GM10248 (cell line): ENCODE results near the gene GALNT13.

ENCODE experiments used
- CTCF ChIA-PET: fragments of 300-600 bp; sonication (Branson Sonifier 250); formaldehyde crosslinking; extraction: SDS; loops from one replicate; lab custom pipeline; 2021; ENCODE audit warnings: antibody characterized with exemption; lab: Yijun Ruan, JAX
- POLR2A ChIA-PET: fragments of 350-650 bp; sonication (Branson Sonifier 250); formaldehyde crosslinking; extraction: SDS; loops from one replicate; lab custom pipeline; 2020; ENCODE audit warnings: antibody characterized with exemption; lab: Yijun Ruan, JAX
- DNase-seq: peaks from one replicate; pipeline ENCODE4 v3.0.0; 2012; ENCODE audit errors: extremely low spot score
- CTCF ChIP-seq: IDR thresholded peaks from 2 replicates; pipeline ENCODE4 v1.5.1; 2012; ENCODE audit warnings: mild to moderate bottlenecking, low read depth; ENCODE audit errors: extremely low read depth, missing control alignments, control extremely low read depth

GALNT13 gene

GRCh38 chr2:153886833-153887232, 15.1 kb downstream of the GALNT13 start:
- DNase-seq = no peak
- POLR2A ChIA-PET = no interaction called here
- CTCF ChIA-PET = no interaction called here
- no peak for TF ChIP-seq CTCF

- POLR2A ChIA-PET = no interaction called here
- no peak for TF ChIP-seq CTCF
- CTCF ChIA-PET = no interaction called here
- no peak for DNase-seq
Measured at GRCh38 chr2:153890576-153890975, 18.9 kb downstream of the GALNT13 start.

- ChIA-PET CTCF (no interaction called here), POLR2A (no interaction called here)
- no peak for DNase-seq
- TF ChIP-seq CTCF = no peak
Measured at GRCh38 chr2:153891051-153891450, 19.3 kb downstream of the GALNT13 start.

GRCh38 chr2:153912798-153913396, 41.2 kb downstream of the GALNT13 start:
- no peak for DNase-seq
- CTCF ChIA-PET = no interaction called here
- TF ChIP-seq CTCF = no peak
- POLR2A ChIA-PET = no interaction called here

- DNase-seq = no peak
- TF ChIP-seq CTCF = no peak
- POLR2A ChIA-PET = no interaction called here
- CTCF ChIA-PET = no interaction called here
Measured at GRCh38 chr2:153917570-153917969, 45.8 kb downstream of the GALNT13 start.

GRCh38 chr2:153935511-153935910, 63.8 kb downstream of the GALNT13 start:
- no peak for TF ChIP-seq CTCF
- no peak for DNase-seq
- ChIA-PET POLR2A (no interaction called here), CTCF (no interaction called here)
